ENCODE measurements around the gene TUBGCP3.

GRCh38 chr13:112525356-112525945 is 62.5 kb downstream of the TUBGCP3 start:
- TF ChIP-seq CTCF (IDR thresholded peaks at IDR 0.05) (no peak), POLR2A (IDR thresholded peaks at IDR 0.05) (no peak), POLR2AphosphoS5 (IDR thresholded peaks at IDR 0.05) (no peak), EP300 (IDR thresholded peaks at IDR 0.05) (no peak)

Data from upper lobe of left lung (tissue), 4 donors.